ENCODE measurements around the gene AKR1B1.
"Not testable (repeated sequence)": the region's sequence is repeated elsewhere in the genome, so short reads cannot be mapped to it uniquely, and the experiment has no call there.

The AKR1B1 gene

DNA sequence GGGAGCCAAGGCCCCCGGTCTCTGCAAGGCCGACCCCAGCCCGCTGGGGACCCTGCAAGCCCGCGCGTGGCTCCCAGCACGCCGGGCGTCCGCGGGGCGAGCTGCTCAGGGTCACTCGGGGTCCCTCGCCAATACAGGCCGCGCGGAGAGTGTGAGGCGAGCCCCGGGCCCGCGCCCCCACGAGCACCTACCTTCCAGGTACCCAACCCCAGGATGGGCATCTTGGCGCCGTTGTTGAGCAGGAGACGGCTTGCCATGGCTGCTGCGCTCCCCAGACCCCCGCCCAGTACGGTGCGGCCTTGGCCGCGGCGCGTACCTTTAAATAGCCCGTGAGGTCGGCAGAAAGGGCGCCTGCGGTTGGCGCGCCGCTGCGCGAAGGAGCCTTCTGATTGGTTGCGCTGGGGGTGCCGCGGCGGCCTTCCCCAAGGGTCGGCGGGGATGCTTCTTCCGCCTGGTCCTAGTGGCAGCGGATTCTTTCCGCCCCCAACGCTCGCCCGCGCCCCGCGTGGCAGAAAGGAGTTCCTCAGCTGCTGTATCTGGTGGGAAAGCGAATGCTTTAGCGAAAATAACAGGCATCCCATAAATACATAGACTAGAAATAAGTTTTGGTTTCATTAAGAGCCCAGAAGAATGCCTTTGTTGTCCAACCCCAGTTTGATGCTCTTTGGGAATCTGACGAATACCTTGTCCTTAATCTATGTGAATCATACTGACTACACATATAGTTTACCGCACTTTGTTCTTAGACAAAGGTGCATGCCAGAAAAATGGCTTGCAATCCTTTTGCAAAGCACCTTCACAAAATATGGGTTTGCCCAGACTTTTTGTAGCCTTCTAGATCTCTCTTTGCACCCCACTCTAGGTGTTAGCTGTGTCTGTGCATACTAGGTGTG, at the start of gene AKR1B1:
TSS of gene AKR1B1 (minus strand) at position 295 of the 893 bp plus-strand sequence. CDS start at position 257, 38 bp downstream.
- DNase-seq (ENCODE audit: insufficient read length, low spot score): peak; percentile 88
- no peak for FAIRE-seq
- peak; percentile 62 for TF ChIP-seq POLR2A (IDR thresholded peaks at IDR 0.05; ENCODE audit: low read depth, low read length)

DNA sequence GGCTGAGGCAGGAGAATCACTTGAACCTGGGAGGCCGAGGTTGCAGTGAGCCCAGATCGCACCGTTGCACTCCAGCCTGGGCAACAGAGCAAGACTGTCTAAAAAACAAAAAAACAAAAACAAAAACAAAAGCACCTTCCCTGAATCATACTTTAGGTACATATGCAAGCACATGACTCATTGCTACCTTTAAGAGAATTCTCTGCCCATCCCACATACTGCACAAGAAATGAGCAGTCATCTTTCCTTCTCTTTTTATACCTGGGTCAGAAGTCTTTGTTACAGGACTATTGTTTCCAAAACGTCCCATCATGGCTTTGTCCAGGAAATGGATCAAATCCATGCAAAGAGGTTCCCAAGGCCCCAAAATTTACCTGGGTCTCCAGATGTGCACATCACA, 47.0 kb upstream of the AKR1B1 start:
- DNase-seq (ENCODE audit: insufficient read length, low spot score) (no peak), FAIRE-seq (no peak)
- TF ChIP-seq POLR2A (IDR thresholded peaks at IDR 0.05; ENCODE audit: low read depth, low read length): no peak

DNA sequence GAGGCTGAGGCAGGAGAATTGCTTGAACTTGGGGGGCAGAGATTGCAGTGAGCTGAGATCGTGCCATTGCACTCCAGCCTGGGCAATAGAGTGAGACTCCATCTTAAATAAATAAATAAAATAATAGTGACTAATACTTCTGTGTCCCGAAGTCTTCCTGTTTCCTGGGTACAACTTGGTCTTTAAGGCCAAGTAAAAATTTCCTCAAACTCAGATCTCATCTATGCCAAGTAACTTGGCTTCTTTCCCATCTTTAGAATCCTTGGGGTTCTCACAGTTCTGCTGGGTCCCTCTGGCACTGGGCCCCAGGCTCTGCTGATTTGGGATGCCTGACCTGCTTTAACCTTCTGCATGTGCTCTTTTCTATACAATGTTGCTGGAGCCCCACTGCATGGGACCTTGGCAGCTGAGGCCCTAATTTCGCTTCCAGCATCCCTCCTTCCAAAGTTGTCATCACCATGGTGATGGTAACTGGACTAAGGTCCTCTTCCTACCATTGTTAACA, 45.8 kb upstream of the AKR1B1 start:
- DNase-seq (ENCODE audit: insufficient read length, low spot score): no peak
- no peak for FAIRE-seq
- TF ChIP-seq POLR2A (IDR thresholded peaks at IDR 0.05; ENCODE audit: low read depth, low read length): no peak

DNA sequence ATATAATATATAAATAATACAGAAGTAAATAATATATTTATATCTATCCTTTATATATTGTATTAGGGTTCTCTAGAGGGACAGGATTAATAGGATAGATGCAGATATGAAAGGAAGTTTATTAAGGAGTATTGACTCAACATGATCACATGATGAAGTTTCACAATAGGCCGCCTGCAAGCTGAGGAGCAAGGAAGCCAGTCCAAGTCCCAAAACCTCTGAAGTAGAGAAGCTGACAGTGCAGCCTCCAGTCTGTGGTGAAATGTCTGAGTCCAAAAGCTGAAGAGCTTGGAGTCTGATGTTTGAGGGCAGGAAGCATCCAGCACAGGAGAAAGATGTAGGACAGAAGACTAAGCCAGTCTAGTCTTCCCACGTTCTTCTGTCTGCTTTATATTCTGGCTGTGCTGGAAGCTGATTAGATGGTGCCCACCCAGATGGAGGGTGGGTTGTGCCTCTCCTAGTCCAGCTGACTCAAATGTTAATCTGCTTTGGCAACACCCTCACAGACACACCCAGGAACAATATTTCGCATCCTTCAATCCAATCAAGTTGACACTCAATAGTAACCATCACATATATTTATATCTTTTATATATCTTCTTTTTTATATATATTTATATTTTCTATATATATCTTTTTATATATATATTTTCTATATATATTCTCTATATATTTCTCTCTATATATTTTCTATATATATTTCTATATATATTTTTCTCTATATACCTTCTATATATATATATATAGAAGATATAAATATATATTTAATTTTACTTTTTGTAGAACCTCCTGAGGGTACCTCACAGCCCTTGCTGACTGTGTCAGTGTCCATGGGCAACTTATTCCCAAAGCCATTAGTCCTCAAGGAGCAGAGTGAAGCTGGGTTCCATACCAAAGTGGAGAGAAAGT, 43.8 kb upstream of the AKR1B1 start:
- no peak for TF ChIP-seq POLR2A (IDR thresholded peaks at IDR 0.05; ENCODE audit: low read depth, low read length)
- DNase-seq (ENCODE audit: insufficient read length, low spot score): no peak
- FAIRE-seq: no peak

DNA sequence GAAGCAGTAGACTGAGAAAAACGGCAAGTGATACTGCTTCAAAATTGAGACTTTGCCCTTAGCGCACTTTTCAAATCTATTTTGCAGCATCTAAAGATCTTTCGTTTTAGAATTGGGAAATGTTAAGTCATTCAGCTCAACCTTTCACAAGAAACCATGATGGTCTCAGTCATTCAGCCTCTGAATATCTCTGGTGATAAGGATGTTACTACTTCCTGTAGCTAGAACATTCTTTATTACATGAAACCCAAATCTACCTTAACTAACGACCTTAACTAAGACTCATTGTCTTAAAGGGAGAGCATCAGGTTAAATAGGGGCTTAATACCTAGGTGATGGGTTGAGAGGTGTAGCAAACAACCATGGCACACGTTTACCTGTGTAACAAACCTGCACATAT, 42.1 kb upstream of the AKR1B1 start:
- no peak for FAIRE-seq
- TF ChIP-seq POLR2A (IDR thresholded peaks at IDR 0.05; ENCODE audit: low read depth, low read length): no peak
- DNase-seq (ENCODE audit: insufficient read length, low spot score): no peak

DNA sequence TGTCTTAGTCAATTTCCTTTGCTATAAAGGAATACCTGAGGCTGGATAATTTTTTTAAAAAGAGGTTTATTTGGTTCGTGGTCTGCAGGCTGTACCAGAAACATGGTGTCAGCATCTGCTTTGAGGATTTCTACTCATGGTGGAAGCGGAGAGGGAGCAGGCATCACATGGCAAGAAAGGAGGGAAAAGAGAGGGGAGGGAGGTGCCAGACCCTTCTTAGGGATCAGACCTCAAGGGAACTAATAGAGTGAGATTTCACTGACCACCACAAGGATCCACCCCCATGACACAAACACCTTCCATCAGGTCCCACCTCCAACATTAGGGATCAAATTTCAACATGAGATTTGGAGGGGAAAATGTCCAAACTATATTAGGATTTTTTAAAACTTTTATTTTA, 41.5 kb upstream of the AKR1B1 start:
- no peak for TF ChIP-seq POLR2A (IDR thresholded peaks at IDR 0.05; ENCODE audit: low read depth, low read length)
- FAIRE-seq (no peak), DNase-seq (ENCODE audit: insufficient read length, low spot score) (no peak)

DNA sequence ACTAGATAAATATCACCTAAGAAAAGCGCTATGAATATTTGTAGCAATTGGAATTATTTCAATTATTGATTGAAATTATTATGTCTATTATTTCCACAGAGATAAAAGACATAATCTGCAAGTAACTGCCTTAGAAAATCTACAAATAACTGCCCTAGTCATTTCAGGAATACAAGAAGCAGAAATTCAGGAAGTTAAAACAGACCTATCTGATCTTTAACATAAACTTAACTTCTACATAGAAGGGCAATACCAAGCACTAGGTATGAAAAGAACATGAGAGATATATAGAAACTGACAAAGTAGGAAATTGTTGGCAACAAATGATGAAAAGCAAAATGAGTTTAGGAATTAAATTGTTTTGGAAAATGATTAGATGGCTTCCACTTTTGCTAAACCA, 36.6 kb upstream of the AKR1B1 start:
- TF ChIP-seq POLR2A (IDR thresholded peaks at IDR 0.05; ENCODE audit: low read depth, low read length): no peak
- FAIRE-seq (no peak), DNase-seq (ENCODE audit: insufficient read length, low spot score) (no peak)

DNA sequence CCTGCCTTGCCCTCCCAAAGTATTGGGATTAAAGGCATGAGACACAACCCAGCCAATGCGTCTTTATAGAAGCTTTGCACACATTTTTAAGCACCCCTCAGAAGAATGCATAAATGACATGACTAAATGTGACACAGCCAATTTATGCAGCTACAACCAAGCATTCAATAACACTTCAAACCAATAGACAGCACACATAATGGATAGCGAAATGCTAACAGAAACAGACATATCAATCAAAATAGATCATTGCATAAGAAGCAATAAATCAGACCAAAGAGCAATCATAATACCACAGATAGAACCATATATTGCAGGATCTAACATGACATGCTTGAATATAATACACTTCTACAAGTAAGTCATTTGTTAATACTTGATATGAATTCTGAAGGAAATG, 34.2 kb upstream of the AKR1B1 start:
- DNase-seq (ENCODE audit: insufficient read length, low spot score): no peak
- no peak for TF ChIP-seq POLR2A (IDR thresholded peaks at IDR 0.05; ENCODE audit: low read depth, low read length)
- no peak for FAIRE-seq

DNA sequence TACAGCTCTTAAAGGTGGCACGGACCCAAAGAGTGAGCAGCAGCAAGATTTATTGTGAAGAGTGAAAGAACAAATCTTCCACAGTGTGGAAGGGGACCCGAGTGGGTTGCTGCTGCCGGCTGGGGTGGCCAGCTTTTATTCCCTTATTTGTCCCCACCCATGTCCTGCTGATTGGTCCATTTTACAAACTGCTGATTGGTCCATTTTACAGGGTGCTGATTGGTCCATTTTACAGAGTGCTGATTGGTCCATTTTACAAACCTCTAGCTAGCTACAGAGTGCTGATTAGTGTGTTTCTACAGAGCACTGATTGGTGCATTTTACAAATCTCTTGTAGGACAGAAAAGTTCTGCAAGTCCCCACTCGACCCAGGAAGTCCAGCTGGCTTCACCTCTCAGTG, 28.8 kb upstream of the AKR1B1 start:
- not testable (repeated sequence) for DNase-seq (ENCODE audit: insufficient read length, low spot score); FAIRE-seq

DNA sequence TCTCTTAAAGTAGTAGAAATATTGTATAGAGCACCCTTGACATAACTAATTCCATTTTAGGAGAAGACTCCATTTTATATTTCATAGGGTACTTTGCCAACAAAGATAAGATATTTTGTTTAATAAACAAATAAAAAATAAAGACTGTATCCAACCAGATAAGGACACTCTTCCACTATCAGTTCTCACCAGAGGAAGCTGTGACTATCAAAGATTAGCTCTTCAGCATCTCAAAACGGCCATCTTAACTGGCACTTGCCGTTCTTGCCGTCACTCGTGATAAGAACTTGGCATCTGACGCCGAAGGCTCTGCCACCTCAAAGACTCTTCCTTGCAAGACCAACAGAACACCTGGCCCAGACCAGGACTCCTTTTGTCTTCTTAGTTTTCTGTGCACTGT, 26.3 kb upstream of the AKR1B1 start:
- DNase-seq (ENCODE audit: insufficient read length, low spot score) (no peak), FAIRE-seq (no peak)
- TF ChIP-seq POLR2A (IDR thresholded peaks at IDR 0.05; ENCODE audit: low read depth, low read length): no peak

DNA sequence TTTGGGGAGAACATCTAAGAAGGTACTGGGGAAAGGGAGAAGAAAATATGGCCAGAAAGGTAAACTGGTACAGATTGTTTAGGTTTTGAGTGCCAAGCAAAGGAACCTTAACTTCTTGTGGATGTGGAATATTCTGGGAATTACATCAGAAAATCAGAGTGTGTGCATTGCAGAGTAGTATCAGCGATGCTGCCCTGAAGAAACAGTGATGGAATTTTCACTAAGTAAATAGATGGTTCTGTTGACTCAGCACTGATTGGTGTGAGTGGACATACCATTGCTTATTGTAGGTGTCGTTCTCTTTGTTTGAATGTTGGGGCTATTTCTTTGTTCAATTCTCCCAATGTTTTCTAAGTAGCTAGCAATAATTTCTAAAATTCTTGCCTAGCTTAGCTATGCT, 24.4 kb upstream of the AKR1B1 start:
- FAIRE-seq (no peak), DNase-seq (ENCODE audit: insufficient read length, low spot score) (no peak)
- no peak for TF ChIP-seq POLR2A (IDR thresholded peaks at IDR 0.05; ENCODE audit: low read depth, low read length)

DNA sequence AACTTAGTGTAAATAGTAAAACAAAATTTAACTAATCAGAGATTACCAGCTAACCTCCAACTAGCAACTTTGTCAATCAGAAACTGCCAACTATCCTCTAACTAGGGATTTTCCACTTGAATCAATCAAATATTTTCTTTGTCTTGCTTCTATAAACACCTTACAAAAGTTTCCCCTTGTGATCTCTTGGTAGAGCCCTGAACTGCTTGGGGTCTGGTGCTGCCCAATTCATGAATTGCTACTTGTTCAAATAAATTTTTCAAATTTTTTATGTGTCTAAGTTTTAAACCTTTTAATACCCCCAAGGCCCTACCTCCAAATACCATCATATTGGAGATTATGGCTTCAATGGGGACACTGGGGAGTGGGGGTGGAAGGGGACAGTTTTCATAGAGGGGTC, 24.0 kb upstream of the AKR1B1 start:
- TF ChIP-seq POLR2A (IDR thresholded peaks at IDR 0.05; ENCODE audit: low read depth, low read length): no peak
- DNase-seq (ENCODE audit: insufficient read length, low spot score) (no peak), FAIRE-seq (no peak)

DNA sequence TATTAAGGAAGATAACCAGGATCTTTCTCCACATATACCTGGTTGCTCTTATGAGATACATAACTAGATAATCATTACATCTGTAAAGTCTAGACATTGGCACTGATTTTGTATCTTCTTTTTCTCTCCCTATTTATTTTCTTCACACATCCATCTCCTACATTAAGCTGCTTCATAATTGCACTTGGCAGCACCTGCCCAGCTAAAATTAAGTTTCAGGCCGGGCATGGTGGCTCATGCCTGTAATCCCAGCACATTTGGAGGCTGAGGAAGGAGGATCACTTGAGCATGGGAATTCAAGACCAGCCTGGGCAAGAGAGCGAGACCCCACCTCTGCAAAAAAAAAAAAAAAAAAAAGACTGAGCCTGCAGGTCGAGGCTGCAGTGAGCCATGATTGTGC, 22.3 kb upstream of the AKR1B1 start:
- TF ChIP-seq POLR2A (IDR thresholded peaks at IDR 0.05; ENCODE audit: low read depth, low read length): no peak
- no peak for DNase-seq (ENCODE audit: insufficient read length, low spot score)
- FAIRE-seq: no peak

DNA sequence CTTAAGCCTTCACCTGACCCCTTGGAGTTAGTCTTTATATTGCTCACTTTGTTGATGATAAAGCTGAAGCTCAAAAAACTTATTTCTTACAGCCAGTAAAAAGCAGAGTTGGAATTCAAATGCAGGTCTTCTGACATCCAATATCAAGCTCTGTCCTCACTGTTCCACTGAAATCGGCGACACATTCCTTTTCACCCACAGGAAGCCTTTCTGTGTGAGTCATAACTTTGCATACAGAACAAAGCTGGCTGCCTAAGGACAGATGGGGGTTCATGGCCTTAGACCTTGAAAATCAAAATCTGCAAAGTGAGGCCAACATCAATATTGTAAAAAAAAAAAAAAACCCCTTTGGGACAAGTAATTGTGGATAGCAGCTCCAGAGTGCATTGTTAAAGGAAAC, 21.8 kb upstream of the AKR1B1 start:
- TF ChIP-seq POLR2A (IDR thresholded peaks at IDR 0.05; ENCODE audit: low read depth, low read length): no peak
- FAIRE-seq: peak; percentile 87
- DNase-seq (ENCODE audit: insufficient read length, low spot score): peak; percentile 31

Data from H54 (cell line).